Breast epithelium (tissue), 4 donors: ENCODE data around the gene MAT2A. TPM values are rescaled to one million over a fixed set of nuclear protein-coding genes. Genes with fewer than 3 reads are reported as not detected.
A peak's percentile ranks its signal among the peaks of the same experiment; 100 is the strongest.

Source experiments
- DNase-seq, 2 donors: peaks; one replicate each; pipeline ENCODE4 v3.0.0-alpha.2; 2019; ENCODE audit warnings: low spot score in 2 of 2
- H3K27ac ChIP-seq, 2 donors: fragments of 200-600 bp; sonication (generic) in 1 of 2; one replicate each; pipeline ENCODE4 v1.5.1; 2016 to 2019; ENCODE audit warnings: mild to moderate bottlenecking in 1 of 2
- H3K27me3 ChIP-seq, 2 donors: fragments of 200-600 bp; sonication (generic) in 1 of 2; one replicate each; pipeline versions ENCODE4 v1.5.1 to v1.6.0; 2017 to 2019; ENCODE audit warnings: control low read depth in 1 of 2, mild to moderate bottlenecking in 1 of 2
- H3K36me3 ChIP-seq: fragments of 200-600 bp; one replicate; pipeline ENCODE4 v1.5.1; 2019
- H3K4me1 ChIP-seq, 2 donors: fragments of 200-600 bp; sonication (generic); one replicate each; pipeline ENCODE4 v1.5.1; 2016 to 2019; ENCODE audit warnings: control low read depth in 1 of 2
- H3K4me3 ChIP-seq, 3 donors: fragments of 200-600 bp; sonication (generic); 1 replicate in 2 of 3; 2 replicates in 1 of 3; pipeline ENCODE4 v1.5.1; 2016 to 2019; ENCODE audit warnings: mild to moderate bottlenecking in 3 of 3, moderate library complexity in 2 of 3
- H3K9me3 ChIP-seq, 2 donors: fragments of 200-600 bp; sonication (generic) in 1 of 2; one replicate each; pipeline ENCODE4 v1.5.1; 2016 to 2019; ENCODE audit warnings: control low read depth in 1 of 2
- POLR2A ChIP-seq: fragments of 450-650 bp; IDR thresholded peaks from one replicate; pipeline ENCODE4 v1.6.1; 2016; ENCODE audit warnings: antibody characterized with exemption, mild to moderate bottlenecking, moderate library complexity
- POLR2AphosphoS5 ChIP-seq, 3 donors: sonication (generic); formaldehyde crosslinking; IDR thresholded peaks; one replicate each; pipeline ENCODE4 v1.6.1; 2017; ENCODE audit warnings: antibody characterized with exemption in 3 of 3
- intact Hi-C: fragments of 100-400 bp; cut with DNase I; formaldehyde crosslinking; loops from one replicate; pipeline ENCODE4 v1.15.1; 2023; ENCODE audit warnings: low total_unique reads
- total RNA-seq, 3 donors: library from RNA; depleted of rRNA; stranded (reverse); fragments of >200 nt; gene quantifications; one replicate each; pipeline ENCODE4 v1.1.0, GENCODE V29; 2016
- TF ChIP-seq, protein P1 (sequence below), 3 donors: fragments of 450-650 bp; IDR thresholded peaks; one replicate each; pipeline ENCODE4 v1.5.1; 2016 to 2017; ENCODE audit warnings: antibody characterized with exemption in 3 of 3, mild to moderate bottlenecking in 3 of 3, moderate library complexity in 3 of 3

MAT2A gene
- total RNA-seq, 3 donors from 2014 or later: 180 to 263 (median 236) TPM

DNA sequence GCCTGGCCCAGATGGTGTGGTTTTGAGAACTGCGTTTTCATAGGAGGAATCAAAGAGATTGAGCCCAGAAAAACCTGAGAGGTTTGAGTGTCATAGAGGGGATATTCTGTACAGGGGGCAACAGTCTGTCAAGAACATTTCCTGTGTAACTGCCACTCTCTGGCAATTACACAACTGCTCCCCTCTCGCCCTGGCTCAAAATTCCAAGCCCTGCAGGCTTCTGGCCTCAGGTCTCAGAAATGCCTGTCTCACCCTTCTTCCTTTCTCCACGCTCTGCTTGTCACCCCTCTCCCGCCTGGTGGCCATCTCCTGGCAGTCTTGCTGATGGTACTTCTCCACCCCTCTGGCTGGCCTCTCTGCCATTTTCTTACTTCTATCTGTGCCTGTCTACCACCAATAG is 49.3 kb downstream of the MAT2A start:
- Histone ChIP-seq H3K4me1 (peaks cover 8 to 24% of the 10 kb centered on the region in 2 donors), H3K4me3 (no peak overlapping the region), H3K36me3 (no peaks in the 10 kb centered on the region), H3K9me3 (no peaks in the 10 kb centered on the region), H3K27me3 (no peaks in the 10 kb centered on the region), H3K27ac (peak overlapping the region; percentile 86 to 91)
- DNase-seq: no peak
- intact Hi-C loops: no loop called here
- TF ChIP-seq POLR2A: no peak
- TF ChIP-seq, protein P1, sequence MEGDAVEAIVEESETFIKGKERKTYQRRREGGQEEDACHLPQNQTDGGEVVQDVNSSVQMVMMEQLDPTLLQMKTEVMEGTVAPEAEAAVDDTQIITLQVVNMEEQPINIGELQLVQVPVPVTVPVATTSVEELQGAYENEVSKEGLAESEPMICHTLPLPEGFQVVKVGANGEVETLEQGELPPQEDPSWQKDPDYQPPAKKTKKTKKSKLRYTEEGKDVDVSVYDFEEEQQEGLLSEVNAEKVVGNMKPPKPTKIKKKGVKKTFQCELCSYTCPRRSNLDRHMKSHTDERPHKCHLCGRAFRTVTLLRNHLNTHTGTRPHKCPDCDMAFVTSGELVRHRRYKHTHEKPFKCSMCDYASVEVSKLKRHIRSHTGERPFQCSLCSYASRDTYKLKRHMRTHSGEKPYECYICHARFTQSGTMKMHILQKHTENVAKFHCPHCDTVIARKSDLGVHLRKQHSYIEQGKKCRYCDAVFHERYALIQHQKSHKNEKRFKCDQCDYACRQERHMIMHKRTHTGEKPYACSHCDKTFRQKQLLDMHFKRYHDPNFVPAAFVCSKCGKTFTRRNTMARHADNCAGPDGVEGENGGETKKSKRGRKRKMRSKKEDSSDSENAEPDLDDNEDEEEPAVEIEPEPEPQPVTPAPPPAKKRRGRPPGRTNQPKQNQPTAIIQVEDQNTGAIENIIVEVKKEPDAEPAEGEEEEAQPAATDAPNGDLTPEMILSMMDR (IDR thresholded peaks at IDR 0.05): no peak
- no peak for TF ChIP-seq POLR2AphosphoS5 (IDR thresholded peaks at IDR 0.05)

DNA sequence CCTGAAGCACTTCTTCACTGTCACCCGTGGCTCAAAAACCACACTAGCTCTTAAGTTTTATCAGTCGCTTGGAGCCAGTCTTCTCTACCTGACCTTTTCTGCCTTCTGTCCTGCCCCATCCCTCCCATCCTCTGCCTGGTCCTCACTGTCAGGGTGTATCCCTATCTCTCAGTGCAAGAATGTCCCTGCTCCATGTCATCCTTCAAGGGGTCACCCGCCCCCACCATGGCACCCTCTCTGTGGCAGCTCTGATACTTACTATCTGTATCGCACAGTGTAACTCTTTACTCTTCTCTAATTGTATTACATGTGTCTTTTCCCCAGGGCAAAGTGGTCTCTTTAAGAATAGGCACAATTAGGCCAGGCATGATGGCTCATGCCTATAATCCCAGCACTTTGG is 49.7 kb downstream of the MAT2A start:
- TF ChIP-seq, protein P1 (IDR thresholded peaks at IDR 0.05): no peak
- TF ChIP-seq POLR2A (no peak), POLR2AphosphoS5 (IDR thresholded peaks at IDR 0.05) (no peak)
- no peaks in the 10 kb centered on the region for H3K36me3 ChIP-seq
- peaks cover 8 to 24% of the 10 kb centered on the region in 2 donors for H3K4me1 ChIP-seq
- H3K9me3 ChIP-seq: no peaks in the 10 kb centered on the region
- intact Hi-C loops: no loop called here
- H3K27me3 ChIP-seq: no peaks in the 10 kb centered on the region
- H3K27ac ChIP-seq: peak overlapping the region; percentile 86 to 91
- DNase-seq: no peak
- no peak overlapping the region for H3K4me3 ChIP-seq

DNA sequence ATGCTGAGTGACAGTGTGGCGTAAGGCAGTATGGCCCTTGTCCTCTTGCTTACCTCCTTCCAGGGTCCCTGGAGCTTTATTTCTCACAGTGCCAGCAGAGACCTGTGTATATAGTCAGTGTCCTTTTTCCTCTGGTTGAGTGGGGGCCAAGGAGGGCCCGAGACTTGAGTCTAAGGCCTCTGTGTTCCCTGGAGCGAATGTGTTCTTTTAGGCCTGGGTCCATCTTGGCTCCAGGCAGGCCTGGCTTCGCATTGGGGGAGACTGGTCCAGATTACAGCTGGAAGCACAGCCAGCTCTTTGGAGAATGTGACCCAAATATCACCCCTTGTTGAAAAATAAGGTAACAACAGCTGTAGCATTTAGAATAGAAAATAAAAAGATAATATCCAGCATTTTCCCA is 50.2 kb downstream of the MAT2A start:
- peaks cover 8 to 26% of the 10 kb centered on the region in 2 donors for H3K4me1 ChIP-seq
- H3K4me3 ChIP-seq: no peak overlapping the region
- TF ChIP-seq POLR2A: no peak
- peak in 1 of 3 donors; percentile 20 for TF ChIP-seq POLR2AphosphoS5 (IDR thresholded peaks at IDR 0.05)
- TF ChIP-seq, protein P1 (IDR thresholded peaks at IDR 0.05): no peak
- H3K27me3 ChIP-seq: no peaks in the 10 kb centered on the region
- no peaks in the 10 kb centered on the region for H3K9me3 ChIP-seq
- DNase-seq: no peak
- intact Hi-C loops: no loop called here
- H3K36me3 ChIP-seq: no peaks in the 10 kb centered on the region
- peak overlapping the region; percentile 86 to 91 for H3K27ac ChIP-seq

DNA sequence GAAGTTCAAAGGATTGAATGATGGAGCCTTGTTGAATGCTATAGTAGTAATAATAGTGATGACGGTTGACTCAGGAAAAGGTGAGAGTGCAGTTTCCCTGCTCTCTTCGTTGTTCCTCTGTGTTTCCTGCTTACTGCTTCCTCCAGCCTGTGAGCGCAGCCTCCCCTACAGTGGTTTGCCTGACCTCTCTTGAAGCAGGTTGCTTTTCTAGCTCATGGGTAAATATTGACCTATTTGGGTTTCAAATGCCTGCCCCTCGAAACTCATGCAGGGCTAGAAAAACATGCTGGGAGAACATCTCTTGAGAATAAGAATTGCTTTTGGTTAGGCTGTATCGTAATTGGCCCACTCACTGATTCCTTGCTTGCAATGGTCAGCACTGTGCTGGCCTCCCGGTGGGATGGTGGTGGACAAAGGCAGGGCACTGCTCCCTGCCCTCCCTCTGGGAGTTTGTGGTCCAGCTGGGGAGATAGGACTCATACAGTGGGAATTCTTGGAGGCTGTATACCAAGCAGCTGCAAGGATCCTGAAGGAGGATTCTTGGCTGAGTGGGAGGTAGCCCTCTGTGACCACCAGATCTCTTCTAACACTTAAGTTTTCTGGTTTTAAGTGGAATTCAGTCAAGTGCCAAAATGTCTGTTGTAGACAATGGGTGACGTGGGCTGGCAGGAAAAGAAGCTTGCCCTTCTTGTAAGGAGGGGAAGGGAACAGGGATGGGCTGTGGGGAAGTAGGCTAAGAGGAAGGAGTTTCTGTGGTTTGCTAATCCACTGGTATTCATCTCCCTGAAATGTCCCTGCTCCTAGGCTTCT is 51.2 kb downstream of the MAT2A start:
- H3K27ac ChIP-seq: peak overlapping the region; percentile 86 to 91
- TF ChIP-seq POLR2A (no peak), POLR2AphosphoS5 (IDR thresholded peaks at IDR 0.05) (peak in 1 of 3 donors; percentile 25)
- H3K27me3 ChIP-seq: no peaks in the 10 kb centered on the region
- no peak for DNase-seq
- peak overlapping the region in 1 of 3 donors; percentile 10 for H3K4me3 ChIP-seq
- no peaks in the 10 kb centered on the region for H3K36me3 ChIP-seq
- H3K4me1 ChIP-seq: peaks cover 8 to 33% of the 10 kb centered on the region in 2 donors
- H3K9me3 ChIP-seq: no peaks in the 10 kb centered on the region
- intact Hi-C loops: no loop called here

DNA sequence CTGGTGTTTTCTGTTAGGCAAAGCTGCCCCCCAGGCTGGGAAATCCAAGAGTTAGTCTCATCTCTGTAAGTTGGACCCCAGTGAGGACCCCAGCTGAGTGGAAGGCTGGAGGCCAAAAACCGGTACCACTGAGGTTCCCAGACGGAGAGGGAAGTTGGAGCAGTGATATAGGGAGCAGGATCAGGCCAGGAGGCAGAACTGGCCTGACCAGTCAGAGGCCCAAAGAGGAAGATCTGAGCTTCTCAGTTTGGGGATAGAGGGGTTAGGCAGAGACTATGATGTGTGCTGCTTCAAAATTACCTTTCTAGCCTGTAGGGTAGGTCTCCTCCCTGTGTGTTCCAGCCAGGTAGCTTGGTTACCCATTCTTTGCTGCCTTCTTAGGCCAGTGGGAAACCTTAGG is 52.0 kb downstream of the MAT2A start:
- Histone ChIP-seq H3K27me3 (no peaks in the 10 kb centered on the region), H3K4me1 (peaks cover 8 to 31% of the 10 kb centered on the region in 2 donors), H3K27ac (peak overlapping the region; percentile 86 to 91), H3K36me3 (no peaks in the 10 kb centered on the region), H3K9me3 (no peaks in the 10 kb centered on the region), H3K4me3 (no peak overlapping the region)
- TF ChIP-seq, protein P1 (IDR thresholded peaks at IDR 0.05): no peak
- TF ChIP-seq POLR2A: no peak
- intact Hi-C loops: no loop called here
- no peak for DNase-seq
